HG03378 (cell line): ENCODE data around the gene OR2AT4.
A peak's percentile ranks its signal among the peaks of the same experiment; 100 is the strongest.
"Not testable (repeated sequence)": the region's sequence is repeated elsewhere in the genome, so short reads cannot be mapped to it uniquely, and the experiment has no call there.

Source experiments
- ATAC-seq: cut with Tn5 transposase; IDR thresholded peaks from one replicate; pipeline ENCODE4 v1.9.1; 2021; ENCODE audit warnings: mild to moderate bottlenecking, moderate library complexity; ENCODE audit not compliant: unreplicated experiment

OR2AT4 gene

DNA sequence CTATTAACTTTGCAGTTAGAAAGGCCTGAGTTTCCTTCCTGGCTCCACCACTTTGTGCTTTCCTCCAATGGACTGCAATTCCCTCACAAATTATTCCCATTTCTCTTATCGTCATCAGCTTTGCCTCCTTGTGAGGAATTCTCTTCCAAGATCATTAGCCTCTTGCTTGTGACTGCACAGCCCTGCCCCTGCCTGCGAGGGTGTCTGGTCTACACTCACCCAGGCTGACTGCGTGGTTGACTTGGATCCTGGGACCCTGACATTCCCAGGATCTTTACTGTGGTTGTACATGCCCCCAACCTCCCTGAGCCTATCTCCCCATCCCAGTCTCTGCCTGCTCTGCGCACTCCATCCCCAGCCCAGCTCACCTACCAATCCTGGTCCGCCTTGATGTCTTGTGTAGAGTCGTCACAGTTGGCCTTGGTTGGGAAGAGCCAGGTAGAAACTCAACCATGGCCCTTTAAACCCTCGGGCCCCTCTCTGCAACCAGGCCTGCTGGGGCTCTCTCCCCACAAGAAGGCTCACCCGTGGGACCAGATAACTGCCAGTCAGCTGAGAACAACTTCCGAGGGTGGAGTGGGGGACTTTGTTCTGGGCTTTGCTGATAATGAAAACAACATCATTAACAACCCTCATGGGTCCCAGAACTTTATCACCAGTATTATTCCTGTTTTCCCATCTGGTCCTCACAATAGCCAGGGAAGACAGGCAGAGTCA lies at the start of gene OR2AT4:
Gene OR2AT4 (minus strand): TSS at position 421 of the 717 bp plus-strand sequence.
- no peak for ATAC-seq

DNA sequence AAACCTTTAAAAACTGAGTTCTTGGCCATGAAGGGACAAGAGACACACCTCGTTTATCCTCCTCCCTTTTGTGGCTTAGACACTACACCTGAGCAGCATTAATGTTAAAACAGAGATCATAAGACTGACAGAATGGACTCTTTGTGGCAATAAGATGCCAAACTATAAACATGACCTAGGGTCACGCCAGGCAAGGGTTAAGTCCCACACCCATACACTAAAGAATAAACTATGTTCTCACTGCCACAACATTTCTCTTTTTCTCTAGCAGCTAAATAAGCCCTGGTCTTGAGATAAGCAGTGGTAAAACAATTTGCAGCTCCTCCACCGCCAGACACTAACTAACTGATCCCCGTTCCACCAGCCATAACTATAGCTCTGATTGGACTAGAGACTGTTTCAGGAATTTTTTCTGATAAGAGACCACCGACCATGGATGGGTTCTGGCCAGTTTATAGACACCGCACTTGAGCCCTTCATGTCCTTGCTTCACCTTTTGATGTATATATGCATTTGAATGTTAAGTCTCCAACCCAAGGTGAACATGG lies 49.4 kb upstream of the OR2AT4 start:
- no peak for ATAC-seq

DNA sequence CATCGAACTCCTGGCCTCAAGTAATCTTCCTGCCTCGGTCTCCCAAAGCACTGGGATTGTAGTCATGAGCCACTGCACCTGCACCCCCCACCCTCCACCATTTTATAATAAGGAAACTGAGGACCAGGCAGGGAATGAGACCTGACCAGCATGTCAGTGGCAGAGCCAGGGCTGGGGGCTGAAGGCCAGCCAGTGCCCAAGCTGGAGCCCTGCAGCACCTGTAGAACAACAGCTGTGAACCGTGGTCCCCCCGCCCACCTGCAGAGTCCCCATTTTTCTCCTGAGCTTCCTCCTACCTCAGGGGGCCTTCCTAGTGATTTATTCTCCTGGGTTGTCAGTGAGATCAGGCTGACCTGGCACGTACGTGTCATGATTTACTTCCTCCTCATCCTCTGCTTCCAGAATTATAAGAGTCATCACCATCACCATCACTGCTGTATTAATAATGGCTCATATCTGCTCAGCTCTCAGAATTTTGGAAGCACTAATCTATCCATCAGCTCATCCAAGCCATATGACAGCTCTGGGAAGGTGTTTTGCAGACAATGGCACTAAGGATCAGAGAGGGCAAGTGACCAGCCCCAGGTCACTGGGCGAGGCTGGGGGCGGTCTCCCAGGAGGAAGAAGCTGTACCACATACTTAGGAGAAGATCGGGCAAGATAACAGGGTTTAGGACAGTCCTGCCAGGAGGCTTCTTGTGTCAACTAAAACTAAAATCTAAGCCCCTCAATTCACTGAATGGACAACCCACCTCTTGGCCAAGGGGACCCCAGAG lies 48.7 kb upstream of the OR2AT4 start:
- ATAC-seq: no peak

DNA sequence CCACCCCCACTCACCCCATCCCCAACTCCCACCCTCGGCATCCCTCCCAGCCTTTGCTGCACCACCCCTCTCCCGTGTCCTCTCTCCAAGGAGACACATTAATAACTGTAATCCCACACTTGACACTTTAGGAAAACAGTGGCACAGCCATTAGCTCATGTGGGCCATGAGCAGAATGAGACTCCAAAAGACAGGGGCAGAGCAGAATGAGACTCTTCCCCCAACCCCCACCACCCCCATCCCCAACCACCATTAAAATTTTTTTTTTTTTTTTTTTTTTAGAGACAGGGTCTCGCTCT lies 48.0 kb upstream of the OR2AT4 start:
- no peak for ATAC-seq

DNA sequence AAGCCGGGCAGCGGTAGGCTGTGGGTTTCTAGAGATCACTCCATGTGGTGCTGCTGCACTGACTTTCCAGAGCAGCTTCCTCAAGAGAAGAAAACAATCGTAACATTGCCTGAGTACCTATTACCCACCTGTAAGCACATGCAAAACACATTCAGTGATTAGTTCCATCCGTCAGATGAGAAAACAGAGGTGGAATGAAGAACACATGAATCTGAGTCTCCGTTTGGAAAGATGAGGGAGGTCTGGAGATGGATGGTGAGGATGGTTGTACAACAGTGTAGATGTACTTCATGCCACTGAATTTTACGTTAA lies 46.7 kb upstream of the OR2AT4 start:
- ATAC-seq: no peak

DNA sequence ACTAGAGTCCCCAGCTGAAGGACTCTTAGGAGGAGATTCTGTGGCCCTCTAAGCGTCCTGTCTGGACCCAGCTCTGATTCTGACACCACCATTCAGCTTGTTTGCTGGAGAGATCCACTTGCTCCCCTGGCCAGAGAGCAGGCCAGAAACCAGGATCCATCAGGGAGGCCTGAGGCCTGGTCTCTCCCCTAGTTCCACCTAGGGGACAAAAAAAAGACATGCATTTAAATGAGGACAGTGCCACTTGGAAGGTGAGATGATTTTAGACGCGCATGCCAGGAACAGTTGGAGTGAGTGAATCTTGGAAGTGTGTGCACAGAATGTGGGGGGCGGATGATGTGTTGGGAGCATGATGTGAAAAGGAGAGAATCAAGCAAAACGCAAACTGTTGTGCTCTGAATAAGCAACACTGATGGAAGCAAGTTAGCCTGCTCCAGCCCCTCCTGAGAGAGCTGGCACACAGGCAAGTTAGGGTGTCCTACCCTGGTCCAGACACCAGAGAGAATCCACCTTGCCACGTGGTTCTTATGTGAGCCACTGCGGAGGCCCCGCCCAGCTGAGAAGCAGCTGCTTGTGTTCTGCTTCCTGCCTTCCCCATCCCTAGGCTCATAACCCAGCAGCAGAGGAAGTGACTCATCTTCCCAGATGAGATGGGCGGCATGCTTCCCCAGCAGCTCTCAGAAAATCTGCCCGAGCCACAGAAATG lies 46.2 kb upstream of the OR2AT4 start:
- ATAC-seq: peak; percentile 74

DNA sequence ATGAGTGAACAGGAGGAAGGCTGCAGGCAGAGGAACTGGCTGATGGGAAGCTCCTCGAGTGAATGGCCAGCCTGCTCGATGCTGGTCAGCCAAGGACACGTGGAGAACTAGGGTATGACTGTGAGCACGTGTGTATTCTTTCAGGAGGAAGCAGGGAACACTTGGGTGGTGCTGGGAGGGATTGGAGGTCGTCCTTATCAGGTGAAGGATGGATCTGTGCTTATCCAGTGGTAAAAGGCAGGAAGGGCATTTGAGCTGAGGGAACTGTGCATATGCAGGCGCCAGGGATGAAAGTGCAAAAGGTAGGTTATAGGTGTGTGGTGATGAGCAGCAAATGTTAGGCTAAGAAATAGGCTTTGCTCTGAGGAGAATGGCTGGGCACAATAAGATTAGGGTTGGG lies 44.5 kb upstream of the OR2AT4 start:
- no peak for ATAC-seq

DNA sequence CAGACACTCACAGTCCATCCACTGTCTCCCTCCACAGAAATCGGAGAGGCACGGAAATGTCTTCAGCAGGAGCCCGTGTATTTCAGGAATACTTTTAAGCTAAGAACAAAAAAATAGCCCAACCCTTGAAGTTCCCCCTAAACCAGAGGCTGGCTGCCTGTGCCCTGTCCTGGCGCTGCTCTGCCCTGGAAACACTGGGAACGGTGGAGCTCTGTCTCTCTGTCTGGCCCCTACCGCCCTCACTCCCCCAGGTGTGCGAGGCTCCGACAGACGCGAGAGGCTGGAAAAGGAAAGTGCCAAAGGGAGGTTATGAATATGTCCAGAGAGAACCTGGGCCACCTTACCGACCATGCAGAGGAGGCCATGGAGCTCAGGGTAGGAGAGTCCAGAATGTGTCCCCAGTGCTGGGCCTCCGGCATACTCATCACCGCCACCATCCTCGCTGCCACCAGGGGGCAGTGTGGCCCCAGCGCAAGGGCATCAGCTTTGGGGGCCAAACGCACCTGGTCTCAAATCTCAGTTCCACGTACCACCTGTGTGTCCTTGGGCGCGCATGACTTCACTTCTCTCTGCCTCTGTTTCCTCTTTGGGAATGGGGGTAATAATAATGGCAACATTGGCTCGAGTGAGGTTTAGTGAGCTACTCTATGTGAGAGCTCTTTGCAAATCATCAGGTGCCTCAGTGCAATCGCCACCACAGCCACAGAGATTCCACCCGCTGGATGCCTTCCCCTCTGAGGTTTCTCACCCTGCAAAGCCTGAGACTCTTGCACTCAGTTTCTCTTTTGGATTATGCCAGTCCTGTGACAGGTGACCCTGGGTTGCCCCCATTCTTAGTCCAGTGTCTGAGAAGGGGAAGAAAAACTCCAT lies 43.8 kb upstream of the OR2AT4 start:
- ATAC-seq: no peak

DNA sequence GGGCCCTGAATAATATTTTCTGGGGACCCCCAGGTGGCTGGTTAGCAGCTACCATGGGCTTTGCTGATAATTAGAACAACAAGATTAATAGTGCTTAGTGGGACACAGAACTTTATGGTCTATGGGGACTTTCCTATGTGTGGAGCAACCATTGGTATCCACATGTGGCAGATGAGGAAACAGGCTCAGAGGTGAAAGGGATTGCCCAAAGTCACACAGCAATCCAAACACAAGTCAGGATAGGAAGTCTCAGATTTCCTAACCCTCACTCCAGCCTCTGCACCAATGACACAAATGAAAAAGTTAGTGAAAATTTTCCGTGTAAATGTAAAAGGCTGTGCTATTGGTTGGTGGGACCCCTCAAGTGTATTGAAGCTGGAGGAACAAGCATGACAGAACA lies 39.0 kb upstream of the OR2AT4 start:
- ATAC-seq: no peak

DNA sequence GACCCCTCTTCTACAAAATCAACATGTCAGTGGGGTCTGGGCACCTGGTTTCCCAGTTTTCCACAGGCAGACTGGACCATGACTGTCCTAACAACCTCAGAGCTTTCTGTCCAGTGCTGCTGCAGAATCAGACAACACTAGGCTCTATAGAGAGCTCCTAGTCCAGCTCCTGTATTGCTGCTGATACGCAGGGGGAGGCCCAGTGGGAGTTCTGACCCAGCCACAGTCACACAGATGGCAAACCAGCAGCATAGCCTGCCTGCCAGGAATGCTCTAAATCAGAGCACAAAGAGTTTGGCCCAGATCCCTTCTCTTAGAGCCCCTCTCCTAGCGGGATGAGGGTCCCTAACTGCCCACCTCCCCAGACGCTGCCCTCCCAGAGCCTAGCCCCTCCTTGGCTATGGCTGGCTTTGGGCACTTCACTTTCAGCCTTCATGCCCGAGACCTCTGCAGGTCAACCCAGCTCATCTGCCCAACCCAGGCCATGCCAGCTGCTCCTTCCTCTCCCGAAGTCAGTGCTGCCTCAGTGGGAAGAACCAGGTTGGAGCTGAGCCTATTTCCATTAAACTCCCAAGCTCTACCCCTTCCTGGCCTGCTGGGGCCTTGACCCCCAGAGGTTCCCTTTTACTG lies 38.5 kb upstream of the OR2AT4 start:
- no peak for ATAC-seq

DNA sequence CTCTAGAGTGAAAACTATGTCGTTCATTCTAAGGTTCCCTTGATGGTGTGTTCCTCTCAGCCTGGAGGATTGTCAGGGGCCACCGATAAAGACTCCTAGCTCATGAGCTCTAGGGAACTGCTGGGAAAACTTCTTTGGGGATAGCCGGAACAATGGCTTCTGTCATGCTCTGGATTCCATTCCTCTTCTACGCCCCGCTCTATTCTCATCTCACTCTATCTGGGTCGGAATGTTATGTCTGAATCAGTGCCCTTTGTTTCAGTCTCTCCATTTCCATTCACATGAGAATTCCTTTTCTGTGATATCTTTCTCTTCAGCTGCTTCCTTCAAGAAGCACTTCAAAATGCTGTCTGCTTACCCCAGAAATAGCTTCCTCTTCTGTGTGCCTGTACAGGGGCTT lies 37.3 kb upstream of the OR2AT4 start:
- ATAC-seq: no peak

DNA sequence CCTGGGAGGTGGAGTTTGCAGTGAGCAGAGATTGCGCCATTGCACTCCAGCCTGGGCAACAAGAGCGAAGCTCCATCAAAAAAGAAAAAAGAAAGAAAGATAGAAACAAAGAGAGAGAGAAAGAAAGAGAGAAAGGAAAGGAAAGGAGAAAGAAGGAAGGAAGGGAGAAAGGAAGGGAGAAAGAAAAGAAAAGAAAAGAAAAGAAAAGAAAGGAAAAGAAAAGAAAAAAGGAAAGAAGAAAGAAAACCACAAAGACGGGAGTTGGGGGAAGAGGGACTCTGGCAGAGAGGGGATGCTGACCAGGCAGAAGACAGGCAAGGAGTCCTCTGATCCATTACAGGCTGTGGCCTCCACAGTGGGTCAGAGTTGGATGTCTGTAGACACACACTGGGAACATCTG lies 35.4 kb upstream of the OR2AT4 start:
- ATAC-seq: no peak

DNA sequence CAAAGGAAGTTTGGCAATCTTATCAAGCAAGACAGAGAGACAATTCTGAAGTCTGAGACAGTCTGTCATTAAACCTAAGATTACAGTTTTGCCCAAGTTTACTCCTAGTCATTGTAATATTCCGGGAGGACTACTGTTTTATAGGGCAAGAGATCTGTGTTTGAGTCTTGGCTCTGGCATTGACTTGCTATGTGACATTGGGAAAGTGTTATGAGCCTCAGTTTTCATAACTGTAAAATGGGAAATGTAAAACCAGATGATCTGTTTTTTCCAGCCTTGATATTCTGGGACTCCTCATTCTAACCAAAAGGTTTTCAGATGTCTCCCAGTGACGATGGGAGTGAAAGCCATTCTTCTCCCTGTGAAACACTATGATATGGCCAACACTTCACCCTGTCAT lies 29.9 kb upstream of the OR2AT4 start:
- no peak for ATAC-seq

DNA sequence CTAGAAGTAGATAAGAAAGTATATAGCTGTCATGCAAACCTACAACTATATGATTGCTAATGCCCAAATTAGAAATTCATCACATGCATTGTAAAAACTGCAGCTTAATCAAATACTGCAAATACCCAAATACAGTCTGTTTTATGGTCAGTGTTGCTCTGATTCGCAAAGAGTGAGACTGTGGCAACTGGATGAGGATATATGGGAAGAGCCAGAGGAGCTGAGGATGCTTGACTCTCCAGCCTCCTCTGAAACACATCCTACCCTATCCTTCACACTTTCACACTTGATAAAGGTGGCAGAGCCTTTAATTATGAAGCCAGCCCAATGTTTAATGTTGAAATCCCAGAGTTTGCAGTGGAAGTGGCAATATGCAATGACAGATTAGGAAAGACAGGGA lies 21.9 kb upstream of the OR2AT4 start:
- ATAC-seq: no peak

DNA sequence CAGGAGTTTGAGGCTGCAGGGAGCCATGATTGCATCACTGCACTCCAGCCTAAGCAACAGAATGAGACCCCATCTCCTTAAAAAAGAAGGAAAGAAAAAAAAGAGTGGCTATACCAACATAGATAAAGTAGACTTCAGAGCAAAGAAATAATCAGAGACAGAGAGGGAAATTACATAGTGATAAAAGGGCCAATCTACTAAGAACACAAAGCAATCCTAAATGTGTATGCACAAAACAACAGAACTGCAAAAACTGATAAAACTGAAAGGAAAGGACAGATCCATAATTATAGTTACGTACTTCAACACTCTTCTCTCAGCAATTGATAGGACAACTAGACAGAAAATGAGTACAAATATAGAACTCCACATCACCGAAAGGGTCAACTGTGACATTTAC lies 17.8 kb upstream of the OR2AT4 start:
- no peak for ATAC-seq

DNA sequence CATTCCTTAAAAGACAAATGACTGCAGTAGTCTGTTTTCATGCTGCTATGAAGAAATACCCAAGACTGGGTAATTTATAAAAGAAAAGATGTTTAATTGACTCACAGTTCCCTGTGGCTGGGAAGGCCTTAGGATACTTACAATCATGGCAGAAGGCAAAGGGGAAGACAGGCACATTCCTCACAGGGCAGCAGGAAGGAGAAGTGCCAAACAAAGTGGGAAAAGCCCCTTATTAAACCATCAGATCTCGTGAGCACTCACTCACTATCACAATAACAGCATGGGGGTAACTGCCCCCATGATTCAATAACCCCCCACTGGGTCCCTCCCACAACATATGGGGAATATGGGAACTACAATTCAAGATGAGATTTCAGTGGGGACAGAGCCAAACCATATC lies 16.4 kb upstream of the OR2AT4 start:
- no peak for ATAC-seq

DNA sequence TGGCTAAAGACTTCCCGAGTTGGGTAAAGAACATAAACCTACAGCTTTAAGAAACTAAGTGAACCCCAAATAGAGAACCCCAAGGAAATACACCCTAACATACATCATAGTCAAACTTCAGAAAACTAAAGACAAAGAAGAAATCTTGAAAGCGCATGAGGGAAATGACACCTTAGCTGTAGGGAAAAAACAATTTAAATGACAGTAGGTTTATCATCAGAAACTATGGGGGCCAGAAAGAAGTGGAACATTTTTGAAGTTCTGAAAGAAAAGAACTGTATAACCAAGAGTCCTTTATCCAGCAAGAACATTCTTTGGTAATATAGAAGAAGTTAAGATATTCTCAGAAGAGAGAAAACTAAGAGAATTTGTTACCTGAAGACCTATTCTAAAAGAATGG lies 15.5 kb upstream of the OR2AT4 start:
- no peak for ATAC-seq

DNA sequence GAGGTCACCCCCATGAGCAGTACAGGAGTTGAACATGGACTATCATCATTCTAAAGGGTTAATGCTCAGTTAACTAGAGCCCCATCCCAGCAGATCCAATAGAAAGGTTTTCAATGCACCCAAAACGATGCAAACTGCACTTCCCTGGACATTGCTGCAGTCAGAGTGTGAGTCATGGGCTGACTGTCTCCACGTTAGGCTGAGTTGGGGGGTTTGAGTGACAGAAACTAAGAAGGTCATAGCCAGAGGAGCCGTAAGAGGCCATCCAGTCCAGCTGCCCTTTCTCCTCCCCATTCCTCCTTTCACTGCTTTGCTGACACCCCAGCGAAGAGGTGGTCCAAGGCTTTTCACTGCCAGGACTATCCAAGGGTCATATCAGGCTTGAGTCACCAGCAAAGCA lies 10.5 kb upstream of the OR2AT4 start:
- ATAC-seq: no peak

DNA sequence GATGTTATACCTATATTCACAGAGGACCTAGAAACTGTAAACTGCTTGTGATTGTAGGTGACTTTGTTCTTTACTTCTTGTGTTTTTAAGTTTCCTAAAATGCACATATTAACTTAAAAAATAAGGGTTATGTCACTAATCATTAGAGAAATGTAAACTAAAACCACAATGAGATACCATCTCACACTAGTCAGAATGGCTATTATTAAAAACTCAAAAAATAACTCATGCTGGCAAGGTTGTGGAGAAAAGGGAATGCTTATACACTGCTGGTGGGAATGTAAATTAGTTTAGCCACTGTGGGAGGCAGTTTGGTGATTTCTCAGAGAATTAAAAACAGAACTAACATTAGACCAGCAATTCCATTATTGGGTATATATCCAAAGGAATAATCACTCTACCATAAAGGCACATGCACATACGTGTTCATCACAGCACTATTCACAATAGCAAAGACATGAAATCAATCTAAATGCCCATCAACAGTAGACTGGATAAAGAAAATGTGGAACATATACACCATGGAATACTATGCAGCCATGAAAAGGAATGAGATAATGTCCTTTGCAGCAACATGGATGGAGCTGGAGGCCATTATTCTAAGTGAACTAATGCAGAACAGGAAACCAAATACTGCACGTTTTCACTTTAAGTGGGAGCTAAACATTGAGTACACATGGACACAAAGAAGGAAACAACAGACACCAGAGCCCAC lies 9.4 kb upstream of the OR2AT4 start:
- ATAC-seq: not testable (repeated sequence)

DNA sequence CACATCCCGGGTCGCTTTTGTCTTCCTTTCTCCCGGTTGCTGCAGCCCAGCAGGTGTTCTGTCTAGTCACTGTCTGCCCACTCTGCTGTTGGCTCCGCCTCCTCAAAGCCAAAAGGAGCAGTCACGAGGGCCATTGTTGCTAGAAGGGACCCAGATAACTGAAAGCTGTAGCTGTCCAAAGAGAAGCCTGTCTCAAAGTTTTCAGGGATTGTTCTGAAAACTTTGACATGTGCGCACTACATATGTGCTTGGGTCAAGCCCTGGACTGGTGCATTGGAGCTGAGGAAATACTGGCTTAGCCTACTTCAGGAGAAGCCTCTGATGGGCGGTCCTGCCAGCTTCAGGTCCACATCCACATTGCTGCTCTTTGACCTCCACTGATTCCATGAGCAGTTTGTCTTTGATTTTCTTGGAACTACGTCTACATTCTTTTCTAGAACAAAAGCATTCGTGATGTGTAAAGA lies 8.8 kb upstream of the OR2AT4 start:
- no peak for ATAC-seq
